HG02763 (cell line): ENCODE data around the gene ZNF575.

Experiments used
- ATAC-seq: cut with Tn5 transposase; IDR thresholded peaks from one replicate; pipeline ENCODE4 v1.9.1; 2021; ENCODE audit warnings: mild to moderate bottlenecking, moderate library complexity; ENCODE audit not compliant: unreplicated experiment

The ZNF575 gene, protein sequence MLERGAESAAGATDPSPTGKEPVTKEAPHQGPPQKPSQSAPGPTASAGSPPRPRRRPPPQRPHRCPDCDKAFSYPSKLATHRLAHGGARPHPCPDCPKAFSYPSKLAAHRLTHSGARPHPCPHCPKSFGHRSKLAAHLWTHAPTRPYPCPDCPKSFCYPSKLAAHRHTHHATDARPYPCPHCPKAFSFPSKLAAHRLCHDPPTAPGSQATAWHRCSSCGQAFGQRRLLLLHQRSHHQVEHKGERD

GRCh38 chr19:43532962-43533545, at the start of gene ZNF575:
Gene ZNF575 (plus strand): TSS chr19:43533188. CDS start chr19:43534423, 1,235 bp downstream.
- peak; percentile 60 for ATAC-seq

DNA sequence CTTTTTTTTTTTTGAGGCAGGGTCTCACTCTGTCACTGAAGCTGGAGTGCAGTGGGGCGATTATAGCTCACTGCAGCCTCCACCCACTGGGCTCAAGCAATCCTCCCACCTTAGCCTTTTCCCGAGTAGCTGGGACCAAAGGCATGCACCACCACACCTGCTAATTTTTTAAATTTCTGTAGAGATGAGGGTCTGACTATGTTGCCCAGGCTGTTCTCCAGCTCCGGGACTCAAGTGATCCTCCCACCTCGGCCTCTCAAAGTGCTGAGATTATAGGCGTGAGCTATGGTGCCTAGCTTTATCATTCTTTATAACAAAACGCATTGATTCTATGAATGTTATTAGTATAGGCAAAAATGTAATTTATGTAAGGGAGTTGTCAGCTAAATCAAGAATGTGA, 49.7 kb upstream of the ZNF575 start:
- no peak for ATAC-seq

GRCh38 chr19:43485951-43486350, 47.0 kb upstream of the ZNF575 start:
- ATAC-seq: no peak

DNA sequence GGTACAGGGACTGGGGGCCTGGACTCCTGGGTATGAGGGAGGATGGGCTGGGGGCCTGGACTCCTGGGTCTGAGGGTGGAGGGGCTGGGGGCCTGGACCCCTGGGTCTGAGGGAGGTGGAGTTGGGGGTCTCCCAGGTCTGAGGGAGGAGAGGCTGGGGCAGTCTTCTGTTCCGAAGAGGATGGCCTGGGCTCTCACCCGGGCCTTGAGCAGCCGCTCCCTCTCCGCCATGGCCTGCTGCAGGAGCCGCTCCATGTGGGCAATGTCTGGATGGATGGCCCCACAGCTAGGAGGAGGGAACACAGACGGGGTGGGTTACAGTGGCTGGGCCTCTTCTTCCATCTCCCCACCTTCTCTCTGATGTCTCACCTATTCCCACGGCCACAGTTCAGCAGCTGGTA, 46.6 kb upstream of the ZNF575 start:
- no peak for ATAC-seq

DNA sequence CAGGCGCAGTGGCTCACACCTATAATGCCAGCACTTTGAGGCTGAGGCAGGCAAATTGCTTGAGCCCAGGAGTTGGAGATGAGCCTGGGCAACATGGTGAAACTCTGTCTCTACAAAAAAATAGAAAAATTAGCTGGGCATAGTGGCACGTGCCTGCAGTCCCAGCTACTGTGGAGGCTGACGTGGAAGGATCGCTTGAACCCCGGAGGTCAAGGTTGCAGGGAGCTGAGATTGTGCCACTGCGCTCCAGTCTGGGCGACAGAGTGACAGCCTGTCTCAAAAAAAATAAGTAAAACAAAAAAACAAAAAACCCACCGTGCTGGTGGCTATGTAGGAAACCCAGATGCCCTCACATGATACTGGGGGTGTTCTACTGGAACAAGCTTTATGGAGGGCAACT, 44.8 kb upstream of the ZNF575 start:
- ATAC-seq: no peak

- ATAC-seq: no peak
These were observed 43.7 kb upstream of the ZNF575 start for GRCh38 chr19:43489310-43489709.

- no peak for ATAC-seq
These were observed 42.9 kb upstream of the ZNF575 start for GRCh38 chr19:43489979-43490599.

DNA sequence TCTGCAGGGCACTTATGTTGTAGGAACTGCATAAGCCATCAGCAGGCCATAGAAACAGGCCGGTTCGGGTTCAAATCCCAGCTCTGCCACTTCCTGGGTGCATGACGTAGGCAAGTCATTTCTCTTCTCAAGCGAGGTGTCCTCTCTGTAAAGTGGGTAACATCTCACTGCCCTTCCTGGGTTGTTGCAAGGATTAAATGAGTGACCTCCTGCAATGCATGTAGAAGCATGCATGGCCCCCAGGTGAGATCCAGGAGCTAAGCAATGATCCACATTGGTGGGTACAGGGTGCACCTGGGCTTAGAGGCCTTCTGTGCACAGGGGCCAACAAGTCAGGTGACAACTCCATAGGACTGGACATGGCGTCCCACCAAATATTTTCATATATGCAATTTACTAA, 42.2 kb upstream of the ZNF575 start:
- no peak for ATAC-seq

GRCh38 chr19:43495082-43495481, 37.9 kb upstream of the ZNF575 start:
- ATAC-seq: no peak

GRCh38 chr19:43496960-43497359, 36.0 kb upstream of the ZNF575 start:
- no peak for ATAC-seq

DNA sequence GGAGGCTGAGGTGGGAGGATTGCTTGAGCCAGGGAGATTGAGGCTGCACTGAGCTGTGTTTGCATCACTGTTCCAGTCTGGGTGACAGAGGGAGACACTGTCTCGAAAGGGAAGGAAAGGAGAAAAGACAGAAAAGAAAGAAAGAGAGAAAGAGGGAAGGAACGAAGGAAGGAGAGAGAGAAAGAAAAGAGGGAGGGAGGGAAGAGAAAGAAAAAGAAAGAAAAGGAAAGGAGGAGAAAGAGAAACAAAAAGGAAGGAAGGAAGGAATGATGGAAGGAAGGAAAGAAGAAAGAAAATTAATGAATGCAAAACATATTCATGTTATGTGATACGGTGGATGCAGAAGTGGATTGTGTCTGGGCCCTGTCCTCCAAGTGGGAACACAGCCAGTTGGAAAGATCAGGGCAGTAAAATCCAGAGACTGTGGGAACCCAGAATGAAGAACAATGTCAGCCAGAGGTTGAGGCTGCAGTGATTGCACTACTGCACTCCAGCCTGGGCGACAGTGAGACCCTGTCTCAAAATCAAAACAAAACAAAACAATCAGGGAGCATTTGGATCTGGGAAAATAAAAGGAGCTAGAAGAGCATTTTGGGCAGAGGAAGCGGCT, 34.6 kb upstream of the ZNF575 start:
- no peak for ATAC-seq

- ATAC-seq: no peak
These were observed 33.9 kb upstream of the ZNF575 start for GRCh38 chr19:43499042-43499441.

DNA sequence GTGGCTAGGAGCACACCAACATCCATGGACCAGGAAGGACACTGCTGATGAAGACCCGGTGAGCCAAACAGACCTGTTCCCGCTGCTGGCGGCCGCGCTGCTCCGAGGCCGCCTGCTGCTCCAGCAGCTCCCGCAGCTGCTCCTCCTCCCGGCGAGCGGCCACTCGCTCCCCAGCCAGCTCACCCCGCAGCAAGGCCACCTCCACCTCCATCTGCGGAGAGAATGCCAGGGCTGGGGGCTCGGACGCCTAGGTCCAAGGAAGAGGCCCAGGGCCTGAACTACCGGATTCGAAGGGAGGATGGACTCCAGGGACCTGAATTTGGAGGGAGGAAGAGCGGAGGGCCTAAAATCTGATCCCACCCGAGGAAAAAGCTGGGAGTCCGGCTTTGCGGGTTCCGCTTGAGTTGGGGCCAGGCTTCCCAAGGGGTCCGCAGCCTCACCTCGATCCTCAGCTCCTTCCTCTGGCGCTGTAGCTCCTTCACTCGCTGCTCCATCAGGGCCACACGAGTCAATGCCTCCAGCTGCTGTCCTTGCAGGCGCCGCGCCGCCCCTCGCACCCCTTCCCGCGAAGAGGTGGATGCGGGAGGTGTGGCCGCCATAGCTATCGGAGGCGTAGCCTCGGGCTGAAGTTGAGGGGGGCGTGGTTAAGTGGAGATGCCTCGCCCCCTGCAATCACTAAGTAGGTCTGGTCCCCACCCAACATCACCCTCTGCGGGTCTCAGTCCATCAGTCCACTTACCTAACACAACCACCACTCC, 31.1 kb upstream of the ZNF575 start:
- no peak for ATAC-seq

DNA sequence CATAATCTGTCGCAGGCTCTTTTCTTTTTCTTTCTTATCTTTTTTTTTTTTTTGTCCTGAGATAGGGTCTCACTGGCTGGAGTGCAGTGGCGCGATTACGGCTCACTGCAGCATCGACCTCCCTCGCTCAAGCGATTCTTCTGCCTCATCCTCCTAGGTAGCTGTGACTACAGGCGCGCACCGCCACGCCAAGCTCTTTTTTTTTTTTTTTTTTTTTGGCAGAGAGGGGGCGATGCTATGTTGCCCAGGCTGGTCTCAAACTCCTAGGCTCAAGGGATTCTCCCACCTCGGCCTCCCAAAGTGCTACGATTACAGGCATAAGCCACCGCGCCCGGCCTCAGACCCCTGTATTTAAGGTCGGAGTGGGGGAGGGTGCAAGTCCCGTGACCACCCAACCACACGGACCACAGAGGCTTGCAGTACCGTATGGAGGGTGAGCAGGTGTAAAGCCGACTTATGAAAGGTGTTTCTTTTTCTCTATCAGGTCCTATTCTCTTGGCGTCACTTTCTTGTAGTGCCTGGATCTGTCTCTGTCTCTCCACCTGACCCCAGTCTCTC, 30.5 kb upstream of the ZNF575 start:
- no peak for ATAC-seq

GRCh38 chr19:43503501-43504425, 29.2 kb upstream of the ZNF575 start:
- peak; percentile 84 for ATAC-seq

- ATAC-seq: peak; percentile 17
These were observed 28.4 kb upstream of the ZNF575 start, which contains the start of gene PHLDB3 for GRCh38 chr19:43504426-43505185. Gene PHLDB3 (minus strand): TSS chr19:43504746. CDS start chr19:43504118, 628 bp downstream.

- ATAC-seq: no peak
These were observed 27.9 kb upstream of the ZNF575 start for GRCh38 chr19:43505186-43505456.

- no peak for ATAC-seq
These were observed 27.0 kb upstream of the ZNF575 start for GRCh38 chr19:43505941-43506340.

DNA sequence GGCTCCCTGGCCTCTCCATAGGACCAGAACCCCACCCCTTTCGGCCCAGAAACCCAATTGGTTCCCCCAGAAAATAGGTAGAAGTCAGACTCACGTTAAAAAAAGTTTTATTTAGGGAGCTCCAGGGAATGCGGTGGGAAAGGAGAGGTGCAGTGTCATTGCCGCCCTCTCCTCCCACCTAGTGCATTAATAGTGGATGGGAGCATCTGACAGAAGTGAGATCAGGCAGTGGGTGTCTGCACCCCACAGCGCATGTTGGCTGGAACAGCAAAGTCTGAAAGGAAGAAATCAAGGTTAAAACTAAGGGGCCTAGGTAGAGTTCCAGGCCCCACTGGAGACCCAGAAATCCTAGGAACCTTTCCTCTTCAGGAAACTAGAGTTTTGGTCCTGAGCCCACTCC, 26.4 kb upstream of the ZNF575 start:
- ATAC-seq: no peak
